K562 (cell line): ENCODE results near the gene BDP1. TPM values are rescaled to one million over a fixed set of nuclear protein-coding genes. Genes with fewer than 3 reads are reported as not detected.

ENCODE experiments used
- BACH1 ChIP-seq: fragments of 200-800 bp; sonication (Bioruptor generic); IDR thresholded peaks from 2 replicates; pipeline ENCODE4 v1.6.1; 2016; ENCODE audit warnings: missing genetic modification characterization, missing compliant biosample characterization
- IRF9 ChIP-seq: fragments of 450-650 bp; IDR thresholded peaks from 2 replicates; pipeline ENCODE4 v1.6.1; 2016; ENCODE audit warnings: missing biosample characterization, missing genetic modification characterization
- JUN ChIP-seq, 2 experiments: sonication (generic) in 1 of 2; formaldehyde crosslinking in 1 of 2; IDR thresholded peaks; 2 replicates each; pipeline versions ENCODE4 v1.6.1 to v1.8.0; 2012 to 2022; ENCODE audit warnings: borderline replicate concordance in 2 of 2, mild to moderate bottlenecking in 2 of 2, improper control_type of control experiment in 1 of 2, low read depth in 1 of 2, low read length in 1 of 2, missing genetic modification reagents in 1 of 2
- MBD2 ChIP-seq: sonication (generic); IDR thresholded peaks from 2 replicates; pipeline ENCODE4 v1.6.1; 2016; ENCODE audit warnings: low read depth, borderline replicate concordance
- MEIS2 ChIP-seq: fragments of 450-650 bp; IDR thresholded peaks from 2 replicates; pipeline ENCODE4 v1.6.1; 2014; ENCODE audit warnings: mild to moderate bottlenecking; ENCODE audit not compliant: partially characterized antibody
- MITF ChIP-seq: IDR thresholded peaks from 2 replicates; pipeline ENCODE4 v1.6.1; 2014; ENCODE audit warnings: antibody characterized with exemption
- NR0B1 ChIP-seq: fragments of 450-650 bp; IDR thresholded peaks from one replicate; pipeline ENCODE4 v1.6.1; 2018; ENCODE audit warnings: mild to moderate bottlenecking, moderate library complexity; ENCODE audit not compliant: partially characterized antibody
- PCBP1 ChIP-seq: fragments of 200-400 bp; formaldehyde crosslinking; IDR thresholded peaks from 2 replicates; pipeline ENCODE4 v1.6.1; 2018; ENCODE audit warnings: mild to moderate bottlenecking, low read depth, low read length; ENCODE audit not compliant: poor library complexity, severe bottlenecking
- TAF1 ChIP-seq: IDR thresholded peaks from 2 replicates; pipeline ENCODE4 v1.6.1; 2011; ENCODE audit warnings: mild to moderate bottlenecking, low read length, moderate library complexity; ENCODE audit not compliant: insufficient read depth, control insufficient read depth, severe bottlenecking; ENCODE audit errors: extremely low read depth
- TBL1XR1 ChIP-seq, 2 experiments: IDR thresholded peaks; 2 replicates each; pipeline ENCODE4 v1.6.1; 2012; ENCODE audit warnings: improper control_type of control experiment in 2 of 2, low read length in 2 of 2, mild to moderate bottlenecking in 1 of 2
- ZNF318 ChIP-seq, 2 experiments: fragments of 450-650 bp; IDR thresholded peaks; 2 replicates each; pipeline ENCODE4 v1.6.1; 2016; ENCODE audit warnings: mild to moderate bottlenecking in 2 of 2, borderline replicate concordance in 1 of 2, low read depth in 1 of 2, moderate library complexity in 1 of 2
- ZNF75A ChIP-seq: fragments of 450-650 bp; formaldehyde crosslinking; IDR thresholded peaks from 2 replicates; pipeline ENCODE4 v1.4.0; 2020; ENCODE audit warnings: mild to moderate bottlenecking
- polyA plus RNA-seq, 8 experiments: library from polyadenylated mRNA; depleted of rRNA in 4 of 8; stranded (reverse) in 5 of 8; unstranded in 3 of 8; fragments of >200 nt; fragmentation: Nextera tagmentation in 2 of 8; fragmentation: Illumina TruSeq in 1 of 8; extraction: Ambion mirVana in 2 of 8; extraction: Trizol in 1 of 8; gene quantifications; 2 replicates each; pipeline versions ENCODE4 v1.2.1 to v1.2.3, GENCODE V29; 2011 to 2014; ENCODE audit warnings: inconsistent platforms in 1 of 8, missing spikeins in 1 of 8
- total RNA-seq, 7 experiments: library from RNA; depleted of rRNA in 6 of 7; stranded (reverse); fragments of >200 nt in 6 of 7; fragmentation: Illumina TruSeq in 2 of 7; extraction: Trizol in 2 of 7; gene quantifications; 2 replicates each; pipeline versions ENCODE4 v1.2.1 to v1.2.3, GENCODE V29; 2011 to 2021; ENCODE audit warnings: low replicate concordance in 1 of 7

The BDP1 gene
- total and polyA plus RNA-seq, 9 of the 15 experiments (the other 6 are each of a cell fraction or from before 2014, with no cell fraction given) = 6.9 to 47.3 (median 23.9) TPM

- no peak for TF ChIP-seq PCBP1
- TF ChIP-seq MITF = peak; percentile 49; the same call in 1 of the 2 replicates
- TF ChIP-seq JUN (IDR thresholded peaks at IDR 0.05; ENCODE audit: borderline replicate concordance, low read depth, low read length) = peak; percentile 33; the same call in 1 of the 2 replicates
- no peak; the same call in 1 of the 2 replicates for TF ChIP-seq JUN (CRISPR knock-in tag; IDR thresholded peaks at IDR 0.05; ENCODE audit: borderline replicate concordance)
- no peak for TF ChIP-seq BACH1 (tag)
- TF ChIP-seq IRF9 (tag) = no peak
- TF ChIP-seq TAF1 = peak; percentile 80
- no peak for TF ChIP-seq NR0B1
- TF ChIP-seq MBD2 = peak; percentile 81; the same call in 1 of the 2 replicates
- no peak for TF ChIP-seq ZNF75A (CRISPR knock-in tag)
- TF ChIP-seq MEIS2 = peak; percentile 41
- 0 out of 4 replicates have a peak, but pooled peaks of 1 of the 2 experiments have one; percentile 23 for TF ChIP-seq TBL1XR1 (IDR thresholded peaks at IDR 0.05; ENCODE audit: low read length in 2 of 2)
- peak in 1 of 2 experiments; percentile 54; a peak in 1 of 4 replicates for TF ChIP-seq ZNF318 (IDR thresholded peaks at IDR 0.05; ENCODE audit: borderline replicate concordance in 1 of 2, low read depth in 1 of 2)
Measured at GRCh38 chr5:71586941-71587765, 131.7 kb downstream of the BDP1 start, which contains the start of gene MCCC2 (continued).
